SKM-1 (cell line): ENCODE data around the gene ZNF710.
A peak's percentile ranks its signal among the peaks of the same experiment; 100 is the strongest.
"Not testable (repeated sequence)": the region's sequence is repeated elsewhere in the genome, so short reads cannot be mapped to it uniquely, and the experiment has no call there.

Source experiments
- DNase-seq: peaks from one replicate; lab custom pipeline; 2025; ENCODE audit not compliant: unreplicated experiment; lab: John Stamatoyannopoulos, UW

ZNF710 gene

GRCh38 chr15:90001062-90001682, at the start of gene ZNF710:
TSS of gene ZNF710 (plus strand) at chr15:90001324. CDS start at chr15:90067138, 65,814 bp downstream.
- peak; percentile 49 for DNase-seq

- no peak for DNase-seq
These were observed 46.6 kb upstream of the ZNF710 start for GRCh38 chr15:89954541-89954940.

- DNase-seq = not testable (repeated sequence)
These were observed 45.6 kb upstream of the ZNF710 start for GRCh38 chr15:89955449-89955998.

- DNase-seq = no peak
These were observed 42.9 kb upstream of the ZNF710 start for GRCh38 chr15:89958107-89958805.

GRCh38 chr15:89963301-89964231, 37.6 kb upstream of the ZNF710 start:
- DNase-seq = peak; percentile 98

- DNase-seq = no peak
These were observed 36.7 kb upstream of the ZNF710 start for GRCh38 chr15:89964232-89964954.

GRCh38 chr15:89967881-89968280, 33.2 kb upstream of the ZNF710 start:
- DNase-seq = peak; percentile 57

- DNase-seq = no peak
These were observed 29.5 kb upstream of the ZNF710 start for GRCh38 chr15:89971592-89971997.

- DNase-seq = peak; percentile 51
These were observed 29.0 kb upstream of the ZNF710 start for GRCh38 chr15:89972085-89972484.

GRCh38 chr15:89975482-89976245, 25.5 kb upstream of the ZNF710 start:
- DNase-seq = peak; percentile 39

- DNase-seq = no peak
These were observed 24.9 kb upstream of the ZNF710 start for GRCh38 chr15:89976246-89976600.

GRCh38 chr15:89977836-89978235, 23.3 kb upstream of the ZNF710 start:
- DNase-seq = not testable (repeated sequence)

- DNase-seq = no peak
These were observed 22.2 kb upstream of the ZNF710 start for GRCh38 chr15:89978914-89979313.

- DNase-seq = no peak
These were observed 20.2 kb upstream of the ZNF710 start for GRCh38 chr15:89980896-89981295.

GRCh38 chr15:89982315-89983055, 18.6 kb upstream of the ZNF710 start:
- DNase-seq = no peak

GRCh38 chr15:89984001-89984400, 17.1 kb upstream of the ZNF710 start:
- DNase-seq = no peak

GRCh38 chr15:89984421-89985010, 16.6 kb upstream of the ZNF710 start:
- DNase-seq = no peak

GRCh38 chr15:89985111-89985510, 16.0 kb upstream of the ZNF710 start:
- no peak for DNase-seq

GRCh38 chr15:89991312-89991711, 9.8 kb upstream of the ZNF710 start:
- DNase-seq = no peak
